Endothelial cell of umbilical vein (primary cell): Measurements from ENCODE around the gene MRPS35. TPM values are rescaled to one million over a fixed set of nuclear protein-coding genes. Genes with fewer than 3 reads are reported as not detected.

Source experiments
- BruUV-seq: library from RNA; stranded (reverse); fragments of 400-500 nt; replicated peaks from 2 replicates; lab custom pipeline; 2021; lab: Mats Ljungman, UMichigan
- CTCF ChIA-PET: fragments of 300-600, 350-600 bp; sonication (Branson Sonifier 250); formaldehyde crosslinking; loops from one replicate; lab custom pipeline; 2021; ENCODE audit warnings: antibody characterized with exemption, inconsistent platforms; lab: Charles Lee
- POLR2A ChIA-PET: fragments of 300-600, 350-600 bp; sonication (Branson Sonifier 250); formaldehyde crosslinking; loops from one replicate; lab custom pipeline; 2021; ENCODE audit warnings: antibody characterized with exemption, inconsistent platforms; lab: Charles Lee
- DNase-seq: peaks from one replicate; pipeline ENCODE4 v3.0.0-alpha.2; 2011; ENCODE audit warnings: low read depth, low spot score
- FAIRE-seq: peaks from 2 replicates; lab custom pipeline; 2011; peaks lifted over from hg19 to GRCh38; lab: Jason Lieb, UNC
- H2AFZ ChIP-seq: 2 replicates; pipeline ENCODE4 v1.6.0; 2012; ENCODE audit warnings: low read depth, low read length, control low read depth, inconsistent platforms
- H3K27ac ChIP-seq: 2 replicates; pipeline ENCODE4 v1.5.1; 2011; ENCODE audit warnings: low read depth, mild to moderate bottlenecking, control low read depth, low read length, moderate library complexity; ENCODE audit not compliant: insufficient read depth
- H3K27me3 ChIP-seq, 2 experiments: 2 replicates each; pipeline versions ENCODE4 v1.6.0 to v1.6.1; 2011; ENCODE audit warnings: low read length in 2 of 2, mixed read lengths in 1 of 2; ENCODE audit not compliant: control insufficient read depth in 2 of 2, insufficient read depth in 2 of 2
- H3K36me3 ChIP-seq, 2 experiments: 2 replicates in 1 of 2; 3 replicates in 1 of 2; pipeline ENCODE4 v1.5.1; 2011; ENCODE audit warnings: low read length in 2 of 2, mild to moderate bottlenecking in 1 of 2, moderate library complexity in 1 of 2; ENCODE audit not compliant: control insufficient read depth in 2 of 2, insufficient read depth in 2 of 2; ENCODE audit errors: extremely low read depth in 1 of 2
- H3K4me1 ChIP-seq: 3 replicates; pipeline ENCODE4 v1.5.1; 2011; ENCODE audit warnings: mild to moderate bottlenecking, low read length; ENCODE audit not compliant: control insufficient read depth, insufficient read depth; ENCODE audit errors: extremely low read depth
- H3K4me2 ChIP-seq: 2 replicates; pipeline ENCODE4 v1.6.1; 2011; ENCODE audit warnings: low read length, control low read depth, mixed read lengths; ENCODE audit not compliant: insufficient read depth
- H3K4me3 ChIP-seq, 3 experiments: fragments of 200-600 bp in 1 of 3; sonication (generic), shearing (Covaris generic) in 1 of 3; replicated peaks in 1 of 3; 2 replicates each; pipeline ENCODE4 v1.5.1; 2011 to 2016; ENCODE audit warnings: control low read depth in 3 of 3, low read length in 3 of 3, mild to moderate bottlenecking in 2 of 3, inconsistent platforms in 1 of 3, low read depth in 1 of 3, moderate library complexity in 1 of 3; ENCODE audit not compliant: insufficient read depth in 1 of 3
- H3K79me2 ChIP-seq: 2 replicates; pipeline ENCODE4 v1.6.0; 2012; ENCODE audit warnings: low read length, inconsistent platforms; ENCODE audit not compliant: control insufficient read depth, insufficient read depth
- H3K9ac ChIP-seq: replicated peaks from 2 replicates; pipeline ENCODE3; 2011; ENCODE audit warnings: low read length, control low read depth; ENCODE audit not compliant: insufficient read depth; ENCODE audit errors: extremely low read depth
- H3K9me1 ChIP-seq: replicated peaks from 3 replicates; pipeline ENCODE4 v1.6.0; 2011; ENCODE audit warnings: mild to moderate bottlenecking, low read length; ENCODE audit not compliant: control insufficient read depth, insufficient read depth; ENCODE audit errors: extremely low read depth
- H3K9me3 ChIP-seq: replicated peaks from 2 replicates; pipeline ENCODE4 v1.5.1; 2012; ENCODE audit warnings: low read length, inconsistent platforms; ENCODE audit not compliant: control insufficient read depth, insufficient read depth
- H4K20me1 ChIP-seq: replicated peaks from 2 replicates; pipeline ENCODE3; 2011; ENCODE audit warnings: mild to moderate bottlenecking, low read length; ENCODE audit not compliant: control insufficient read depth, insufficient read depth; ENCODE audit errors: extremely low read depth
- EZH2 ChIP-seq: IDR thresholded peaks from 2 replicates; pipeline ENCODE4 v1.6.1; 2012; ENCODE audit warnings: borderline replicate concordance, low read depth, mild to moderate bottlenecking, moderate library complexity, low read length, inconsistent platforms; ENCODE audit not compliant: severe bottlenecking
- FOS ChIP-seq: IDR thresholded peaks from 2 replicates; pipeline ENCODE4 v1.6.1; 2011; ENCODE audit warnings: mild to moderate bottlenecking, low read length, moderate library complexity, borderline replicate concordance; ENCODE audit not compliant: insufficient read depth
- GATA2 ChIP-seq: IDR thresholded peaks from 2 replicates; pipeline ENCODE4 v1.7.0; 2011; ENCODE audit warnings: low read depth, mild to moderate bottlenecking, moderate library complexity, mixed read lengths, low read length; ENCODE audit not compliant: insufficient read length, insufficient read depth
- JUN ChIP-seq: IDR thresholded peaks from 2 replicates; pipeline ENCODE4 v1.6.1; 2011; ENCODE audit warnings: borderline replicate concordance, low read depth; ENCODE audit not compliant: insufficient read length, insufficient read depth
- MAX ChIP-seq: IDR thresholded peaks from 2 replicates; pipeline ENCODE4 v1.6.1; 2011; ENCODE audit not compliant: insufficient read depth, insufficient read length
- MYC ChIP-seq: IDR thresholded peaks from one replicate; pipeline ENCODE4 v1.6.1; 2011; ENCODE audit warnings: mild to moderate bottlenecking, low read depth, low read length
- POLR2A ChIP-seq: IDR thresholded peaks from 2 replicates; pipeline ENCODE4 v1.6.1; 2012; ENCODE audit warnings: low read depth, mild to moderate bottlenecking, control low read depth, low read length
- POLR2AphosphoS5 ChIP-seq: IDR thresholded peaks from 2 replicates; pipeline ENCODE4 v1.6.1; 2012; ENCODE audit warnings: low read depth, mild to moderate bottlenecking, control low read depth, low read length, moderate library complexity; ENCODE audit not compliant: insufficient read depth
- dilution Hi-C: fragments of 300-500 bp; cut with MboI; formaldehyde crosslinking; loops from one replicate; pipeline ENCODE4 v1.15.0; 2019; ENCODE audit warnings: low sequenced_read_pairs; ENCODE audit not compliant: extremely low pct_ligation_motif_present
- intact Hi-C: fragments of 100-400 bp; cut with micrococcal nuclease; formaldehyde crosslinking; loops from one replicate; pipeline ENCODE4 v1.10.0; 2022
- polyA plus RNA-seq, 4 experiments: library from polyadenylated mRNA; depleted of rRNA in 3 of 4; stranded (reverse) in 3 of 4; unstranded in 1 of 4; fragments of >200 nt; gene quantifications; 2 replicates each; pipeline versions ENCODE4 v1.2.1 to v1.2.3, GENCODE V29; 2011 to 2012; ENCODE audit warnings: missing spikeins in 1 of 4
- total RNA-seq: library from RNA; stranded (reverse); gene quantifications from 2 replicates; pipeline ENCODE4 v1.2.3, GENCODE V29; 2021
- TF ChIP-seq, protein P1 (sequence below), 2 donors: IDR thresholded peaks; 1 replicate in 1 of 2; 2 replicates in 1 of 2; pipeline ENCODE4 v1.5.1; 2011; ENCODE audit warnings: low read length in 2 of 2, mild to moderate bottlenecking in 2 of 2, moderate library complexity in 2 of 2, control low read depth in 1 of 2, inconsistent platforms in 1 of 2, low read depth in 1 of 2; ENCODE audit not compliant: insufficient read depth in 1 of 2; ENCODE audit errors: extremely low read depth in 1 of 2

Gene MRPS35
- total and polyA plus RNA-seq, 2 donors (not counting 3 experiments of a cell fraction or from before 2014, with no cell fraction given): 22.7 to 38.6 TPM

DNA sequence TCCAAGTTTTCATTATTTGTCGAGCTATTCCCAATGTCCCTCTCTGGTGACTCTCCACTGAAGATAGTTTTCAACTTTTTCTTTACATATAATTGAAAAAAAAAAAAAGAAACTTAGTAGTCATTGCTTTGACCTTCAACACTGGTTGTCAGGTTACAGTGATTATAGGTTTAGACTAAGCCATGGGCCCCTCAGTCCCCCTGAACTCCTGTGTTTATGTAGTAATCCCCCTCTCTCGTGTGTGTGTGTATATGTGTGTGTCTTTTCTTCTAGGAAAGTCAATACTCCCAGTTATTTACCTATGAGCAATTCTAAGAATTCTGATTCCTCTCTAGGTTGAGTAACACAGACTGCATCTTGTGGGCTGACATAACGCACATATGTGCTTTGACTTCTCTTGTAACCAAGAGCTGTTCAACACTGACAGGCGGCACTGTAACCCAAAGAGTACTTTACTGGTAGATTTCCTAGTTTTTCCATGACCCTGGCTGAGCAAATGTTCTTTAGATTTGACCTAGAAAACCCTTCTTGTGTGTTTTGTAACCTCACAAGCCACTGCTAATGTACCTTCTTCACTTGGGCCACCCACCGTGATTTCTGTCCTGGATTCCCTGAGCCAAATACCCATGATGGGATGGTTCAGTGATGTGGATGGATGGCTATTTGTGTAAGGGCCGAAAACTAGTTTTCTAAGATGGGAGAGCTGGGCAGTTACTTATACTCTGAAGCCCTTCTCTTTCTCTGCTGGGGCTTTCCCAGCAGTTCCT, 84.4 kb downstream of the MRPS35 start:
- DNase-seq (no peak), FAIRE-seq (no peak)
- TF ChIP-seq FOS (no peak), EZH2 (no peak), MYC (no peak), POLR2AphosphoS5 (no peak), MAX (no peak), GATA2 (no peak), POLR2A (no peak), JUN (no peak)
- TF ChIP-seq, protein P1, sequence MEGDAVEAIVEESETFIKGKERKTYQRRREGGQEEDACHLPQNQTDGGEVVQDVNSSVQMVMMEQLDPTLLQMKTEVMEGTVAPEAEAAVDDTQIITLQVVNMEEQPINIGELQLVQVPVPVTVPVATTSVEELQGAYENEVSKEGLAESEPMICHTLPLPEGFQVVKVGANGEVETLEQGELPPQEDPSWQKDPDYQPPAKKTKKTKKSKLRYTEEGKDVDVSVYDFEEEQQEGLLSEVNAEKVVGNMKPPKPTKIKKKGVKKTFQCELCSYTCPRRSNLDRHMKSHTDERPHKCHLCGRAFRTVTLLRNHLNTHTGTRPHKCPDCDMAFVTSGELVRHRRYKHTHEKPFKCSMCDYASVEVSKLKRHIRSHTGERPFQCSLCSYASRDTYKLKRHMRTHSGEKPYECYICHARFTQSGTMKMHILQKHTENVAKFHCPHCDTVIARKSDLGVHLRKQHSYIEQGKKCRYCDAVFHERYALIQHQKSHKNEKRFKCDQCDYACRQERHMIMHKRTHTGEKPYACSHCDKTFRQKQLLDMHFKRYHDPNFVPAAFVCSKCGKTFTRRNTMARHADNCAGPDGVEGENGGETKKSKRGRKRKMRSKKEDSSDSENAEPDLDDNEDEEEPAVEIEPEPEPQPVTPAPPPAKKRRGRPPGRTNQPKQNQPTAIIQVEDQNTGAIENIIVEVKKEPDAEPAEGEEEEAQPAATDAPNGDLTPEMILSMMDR (IDR thresholded peaks at IDR 0.05; ENCODE audit: extremely low read depth in 1 of 2, insufficient read depth in 1 of 2, low read depth in 1 of 2, low read length in 2 of 2): no peak
- H3K9me3 ChIP-seq: no peaks in the 10 kb centered on the region
- peaks cover 8 to 14% of the 10 kb centered on the region in 2 experiments for H3K36me3 ChIP-seq
- intact Hi-C loops: no loop called here
- H3K79me2 ChIP-seq: peaks cover 4% of the 10 kb centered on the region
- POLR2A ChIA-PET: no interaction called here
- no peaks in the 10 kb centered on the region for H3K9me1 ChIP-seq
- H3K27me3 ChIP-seq: no peaks in the 10 kb centered on the region
- BruUV-seq: no TSS peak
- no peak overlapping the region for H2AFZ ChIP-seq
- H4K20me1 ChIP-seq: no peaks in the 10 kb centered on the region
- H3K9ac ChIP-seq: no peak overlapping the region
- H3K27ac ChIP-seq: no peak overlapping the region
- no peak overlapping the region for H3K4me2 ChIP-seq
- CTCF ChIA-PET: interaction anchor here (1.1 to 1.7 kb wide), 4 partner anchors 15 to 62 kb away, joined by 3 to 7 read pairs (median 4); partner anchors contain the start of genes KLHL42 and MANSC4
- no peaks in the 10 kb centered on the region for H3K4me1 ChIP-seq
- dilution Hi-C loops: no loop called here
- no peak overlapping the region for H3K4me3 ChIP-seq
